ENCODE data around the gene RASL11B. TPM values are rescaled to one million over a fixed set of nuclear protein-coding genes. Genes with fewer than 3 reads are reported as not detected.
"Not testable (repeated sequence)": the region's sequence is repeated elsewhere in the genome, so short reads cannot be mapped to it uniquely, and the experiment has no call there.

Gene RASL11B
- 4.1 TPM for total RNA-seq
- long read RNA-seq, transcript RASL11B-201 (4 exons, 1,995 nt): major isoform, 5 of 6 reads
- long read RNA-seq, partial matches to known transcripts: 1 of 6 reads
- long read RNA-seq, other reads (novel, unspliced or antisense): 0 of 6 reads

- ATAC-seq (peak; percentile 99), DNase-seq (peak; percentile 94)
- intact Hi-C loops (cut with micrococcal nuclease): no loop called here
Observed at GRCh38 chr4:52861879-52862616, at the start of gene RASL11B. RASL11B (plus strand) TSS chr4:52862317; CDS start chr4:52862508, 191 bp downstream.

GRCh38 chr4:52813546-52813945, 48.6 kb upstream of the RASL11B start:
- ATAC-seq: no peak
- no peak for DNase-seq
- intact Hi-C loops (cut with micrococcal nuclease): no loop called here

GRCh38 chr4:52822583-52822971, 39.5 kb upstream of the RASL11B start:
- ATAC-seq (no peak), DNase-seq (no peak)
- intact Hi-C loops (cut with micrococcal nuclease): no loop called here

GRCh38 chr4:52822972-52823701, 39.0 kb upstream of the RASL11B start:
- DNase-seq: no peak
- intact Hi-C loops (cut with micrococcal nuclease): no loop called here

GRCh38 chr4:52823702-52824092, 38.4 kb upstream of the RASL11B start:
- DNase-seq: no peak
- ATAC-seq: no peak
- intact Hi-C loops (cut with micrococcal nuclease): no loop called here

More at GRCh38 chr4:52822972-52823701, 39.0 kb upstream of the RASL11B start:
- no peak for ATAC-seq

GRCh38 chr4:52824270-52824602, 37.9 kb upstream of the RASL11B start:
- no peak for DNase-seq
- intact Hi-C loops (cut with micrococcal nuclease): no loop called here
- no peak for ATAC-seq

- ATAC-seq: peak; percentile 97
- DNase-seq: peak; percentile 69
- intact Hi-C loops (cut with micrococcal nuclease): no loop called here
Observed at GRCh38 chr4:52824603-52825459, 37.3 kb upstream of the RASL11B start.

GRCh38 chr4:52825460-52826090, 36.5 kb upstream of the RASL11B start:
- no peak for ATAC-seq
- intact Hi-C loops (cut with micrococcal nuclease): no loop called here

GRCh38 chr4:52833941-52834525, 28.1 kb upstream of the RASL11B start:
- DNase-seq: no peak
- intact Hi-C loops (cut with micrococcal nuclease): no loop called here
- ATAC-seq: peak; percentile 58

More at GRCh38 chr4:52825460-52826090, 36.5 kb upstream of the RASL11B start:
- no peak for DNase-seq

GRCh38 chr4:52834641-52835456, 27.3 kb upstream of the RASL11B start:
- DNase-seq; ATAC-seq; intact Hi-C loops (cut with micrococcal nuclease): not testable (repeated sequence)

GRCh38 chr4:52836120-52836519, 26.0 kb upstream of the RASL11B start:
- no peak for ATAC-seq
- intact Hi-C loops (cut with micrococcal nuclease): no loop called here
- no peak for DNase-seq

GRCh38 chr4:52836678-52837077, 25.4 kb upstream of the RASL11B start:
- intact Hi-C loops (cut with micrococcal nuclease): no loop called here
- DNase-seq (no peak), ATAC-seq (no peak)

- DNase-seq (no peak), ATAC-seq (peak; percentile 69)
- intact Hi-C loops (cut with micrococcal nuclease): no loop called here
Observed at GRCh38 chr4:52837716-52838558, 24.2 kb upstream of the RASL11B start.

- DNase-seq: no peak
- intact Hi-C loops (cut with micrococcal nuclease): no loop called here
- ATAC-seq: peak; percentile 72
Observed at GRCh38 chr4:52838729-52839586, 23.2 kb upstream of the RASL11B start.

GRCh38 chr4:52840531-52841370, 21.4 kb upstream of the RASL11B start:
- intact Hi-C loops (cut with micrococcal nuclease): no loop called here
- ATAC-seq (no peak), DNase-seq (no peak)
